Measurements from ENCODE around the gene SAMD8.
A peak's percentile ranks its signal among the peaks of the same experiment; 100 is the strongest.

Gene SAMD8

GRCh38 chr10:75207079-75207856, 95.8 kb downstream of the SAMD8 start:
- Histone ChIP-seq H2BK15ac (ENCODE audit: low read length) (no peak overlapping the region), H2BK12ac (ENCODE audit: low read length) (no peak overlapping the region), H3K27me3 (ENCODE audit: control insufficient read depth in 3 of 3, insufficient read depth in 3 of 3, low read depth in 1 of 3, low read length in 3 of 3) (no peaks in the 10 kb centered on the region), H3K9ac (ENCODE audit: low read depth, low read length, poor library complexity) (no peak overlapping the region), H3K36me3 (replicated peaks in 1 of 2; ENCODE audit: control insufficient read depth in 2 of 2, insufficient read depth in 2 of 2, low read length in 2 of 2) (peaks cover under 1 to 6% of the 10 kb centered on the region in 2 donors), H3K9me3 (replicated peaks in 1 of 2; ENCODE audit: control insufficient read depth in 2 of 2, insufficient read depth in 1 of 2, low read depth in 1 of 2, low read length in 2 of 2) (peaks cover 0 to 2% of the 10 kb centered on the region in 2 donors), H2AK5ac (ENCODE audit: low read depth, low read length) (no peak overlapping the region), H3K14ac (ENCODE audit: low read length) (no peak overlapping the region), H2AFZ (ENCODE audit: low read length) (no peak overlapping the region), H3K27ac (replicated peaks; ENCODE audit: low read length) (no peak overlapping the region), H4K91ac (ENCODE audit: low read depth, low read length, poor library complexity) (no peak overlapping the region), H3K23ac (ENCODE audit: low read depth, low read length, poor library complexity) (no peak overlapping the region), H3K18ac (ENCODE audit: low read length) (no peak overlapping the region), H3K4me2 (ENCODE audit: insufficient read depth, low read length, poor library complexity, severe bottlenecking) (no peak overlapping the region), H3K4ac (ENCODE audit: low read length) (no peak overlapping the region), H3K4me1 (ENCODE audit: control insufficient read depth in 2 of 2, insufficient read depth in 1 of 2, low read depth in 1 of 2, low read length in 2 of 2) (peaks cover 9 to 10% of the 10 kb centered on the region in 2 donors), H3K79me1 (ENCODE audit: low read depth, low read length) (peaks cover 7% of the 10 kb centered on the region), H2BK5ac (ENCODE audit: low read length) (no peak overlapping the region), H4K8ac (ENCODE audit: low read depth, low read length) (no peak overlapping the region), H2BK120ac (ENCODE audit: low read depth, low read length) (no peak overlapping the region), H3K4me3 (ENCODE audit: low read length in 2 of 2) (no peak overlapping the region)
- DNase-seq (ENCODE audit: low spot score): no peak
- no CpG with 5 or more reads among the region's 13 CpGs for WGBS, 2 donors (ENCODE audit: extremely low coverage in 2 of 2, insufficient read length in 2 of 2, insufficient replicate concordance in 1 of 2)

GRCh38 chr10:75207857-75208144, 96.3 kb downstream of the SAMD8 start:
- no peaks in the 10 kb centered on the region for H3K27me3 ChIP-seq (ENCODE audit: control insufficient read depth in 3 of 3, insufficient read depth in 3 of 3, low read depth in 1 of 3, low read length in 3 of 3)

DNA sequence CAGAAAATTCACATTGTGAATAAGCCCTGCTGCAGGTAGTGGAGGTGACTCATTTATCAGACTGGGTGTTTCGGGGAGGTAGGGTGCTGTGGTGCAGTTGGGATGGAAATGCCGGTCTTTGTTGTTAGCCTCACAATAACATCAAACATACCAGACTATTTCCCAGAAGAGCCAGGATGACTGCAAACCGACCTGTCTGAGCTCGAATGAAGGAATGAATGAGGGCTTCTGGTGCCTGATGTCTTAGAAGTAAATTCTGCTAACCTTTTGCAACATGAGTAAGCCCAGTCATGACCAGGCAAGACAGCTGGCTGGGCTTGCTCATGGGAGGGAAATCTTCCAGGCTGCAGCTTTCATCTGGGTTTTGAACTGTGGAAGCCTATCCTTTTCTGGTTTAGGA, 96.7 kb downstream of the SAMD8 start:
- no peak for DNase-seq (ENCODE audit: low spot score)
- no peak overlapping the region for H3K27ac ChIP-seq (replicated peaks; ENCODE audit: low read length)
- no peak overlapping the region for H4K91ac ChIP-seq (ENCODE audit: low read depth, low read length, poor library complexity)
- peaks cover 7 to 10% of the 10 kb centered on the region in 2 donors for H3K4me1 ChIP-seq (ENCODE audit: control insufficient read depth in 2 of 2, insufficient read depth in 1 of 2, low read depth in 1 of 2, low read length in 2 of 2)
- H2BK120ac ChIP-seq (ENCODE audit: low read depth, low read length): no peak overlapping the region
- peaks cover 7% of the 10 kb centered on the region for H3K79me1 ChIP-seq (ENCODE audit: low read depth, low read length)
- H3K4ac ChIP-seq (ENCODE audit: low read length): no peak overlapping the region
- no peak overlapping the region for H3K4me2 ChIP-seq (ENCODE audit: insufficient read depth, low read length, poor library complexity, severe bottlenecking)
- no peak overlapping the region for H3K14ac ChIP-seq (ENCODE audit: low read length)
- no peak overlapping the region for H3K4me3 ChIP-seq (ENCODE audit: low read length in 2 of 2)
- H3K18ac ChIP-seq (ENCODE audit: low read length): no peak overlapping the region
- H2BK15ac ChIP-seq (ENCODE audit: low read length): no peak overlapping the region
- H2AK5ac ChIP-seq (ENCODE audit: low read depth, low read length): no peak overlapping the region
- no peak overlapping the region for H2BK12ac ChIP-seq (ENCODE audit: low read length)
- no peaks in the 10 kb centered on the region for H3K27me3 ChIP-seq (ENCODE audit: control insufficient read depth in 3 of 3, insufficient read depth in 3 of 3, low read depth in 1 of 3, low read length in 3 of 3)
- no peaks in the 10 kb centered on the region for H3K9me3 ChIP-seq (replicated peaks in 1 of 2; ENCODE audit: control insufficient read depth in 2 of 2, insufficient read depth in 1 of 2, low read depth in 1 of 2, low read length in 2 of 2)
- H3K9ac ChIP-seq (ENCODE audit: low read depth, low read length, poor library complexity): no peak overlapping the region
- peaks cover 1 to 15% of the 10 kb centered on the region in 2 donors for H3K36me3 ChIP-seq (replicated peaks in 1 of 2; ENCODE audit: control insufficient read depth in 2 of 2, insufficient read depth in 2 of 2, low read length in 2 of 2)
- no peak overlapping the region for H3K23ac ChIP-seq (ENCODE audit: low read depth, low read length, poor library complexity)
- WGBS, 2 donors (ENCODE audit: extremely low coverage in 2 of 2, insufficient read length in 2 of 2, insufficient replicate concordance in 1 of 2): no CpG with 5 or more reads among the region's 4 CpGs
- no peak overlapping the region for H4K8ac ChIP-seq (ENCODE audit: low read depth, low read length)
- no peak overlapping the region for H2BK5ac ChIP-seq (ENCODE audit: low read length)
- no peak overlapping the region for H2AFZ ChIP-seq (ENCODE audit: low read length)

More at GRCh38 chr10:75207857-75208144, 96.3 kb downstream of the SAMD8 start:
- Histone ChIP-seq H3K4me2 (ENCODE audit: insufficient read depth, low read length, poor library complexity, severe bottlenecking) (no peak overlapping the region), H3K18ac (ENCODE audit: low read length) (no peak overlapping the region), H3K9me3 (replicated peaks in 1 of 2; ENCODE audit: control insufficient read depth in 2 of 2, insufficient read depth in 1 of 2, low read depth in 1 of 2, low read length in 2 of 2) (no peaks in the 10 kb centered on the region), H3K79me1 (ENCODE audit: low read depth, low read length) (peaks cover 7% of the 10 kb centered on the region), H3K4me3 (ENCODE audit: low read length in 2 of 2) (no peak overlapping the region), H3K36me3 (replicated peaks in 1 of 2; ENCODE audit: control insufficient read depth in 2 of 2, insufficient read depth in 2 of 2, low read length in 2 of 2) (peaks cover 1 to 12% of the 10 kb centered on the region in 2 donors), H2BK120ac (ENCODE audit: low read depth, low read length) (no peak overlapping the region), H4K91ac (ENCODE audit: low read depth, low read length, poor library complexity) (no peak overlapping the region), H3K9ac (ENCODE audit: low read depth, low read length, poor library complexity) (no peak overlapping the region), H2AK5ac (ENCODE audit: low read depth, low read length) (no peak overlapping the region), H3K4me1 (ENCODE audit: control insufficient read depth in 2 of 2, insufficient read depth in 1 of 2, low read depth in 1 of 2, low read length in 2 of 2) (peaks cover 7 to 10% of the 10 kb centered on the region in 2 donors), H3K27ac (replicated peaks; ENCODE audit: low read length) (no peak overlapping the region), H2BK15ac (ENCODE audit: low read length) (no peak overlapping the region), H2AFZ (ENCODE audit: low read length) (no peak overlapping the region), H2BK12ac (ENCODE audit: low read length) (no peak overlapping the region), H3K14ac (ENCODE audit: low read length) (no peak overlapping the region), H4K8ac (ENCODE audit: low read depth, low read length) (no peak overlapping the region), H3K23ac (ENCODE audit: low read depth, low read length, poor library complexity) (no peak overlapping the region), H2BK5ac (ENCODE audit: low read length) (no peak overlapping the region), H3K4ac (ENCODE audit: low read length) (no peak overlapping the region)
- WGBS, 2 donors (ENCODE audit: extremely low coverage in 2 of 2, insufficient read length in 2 of 2, insufficient replicate concordance in 1 of 2): no CpG with 5 or more reads among the region's 1 CpG
- DNase-seq (ENCODE audit: low spot score): no peak

DNA sequence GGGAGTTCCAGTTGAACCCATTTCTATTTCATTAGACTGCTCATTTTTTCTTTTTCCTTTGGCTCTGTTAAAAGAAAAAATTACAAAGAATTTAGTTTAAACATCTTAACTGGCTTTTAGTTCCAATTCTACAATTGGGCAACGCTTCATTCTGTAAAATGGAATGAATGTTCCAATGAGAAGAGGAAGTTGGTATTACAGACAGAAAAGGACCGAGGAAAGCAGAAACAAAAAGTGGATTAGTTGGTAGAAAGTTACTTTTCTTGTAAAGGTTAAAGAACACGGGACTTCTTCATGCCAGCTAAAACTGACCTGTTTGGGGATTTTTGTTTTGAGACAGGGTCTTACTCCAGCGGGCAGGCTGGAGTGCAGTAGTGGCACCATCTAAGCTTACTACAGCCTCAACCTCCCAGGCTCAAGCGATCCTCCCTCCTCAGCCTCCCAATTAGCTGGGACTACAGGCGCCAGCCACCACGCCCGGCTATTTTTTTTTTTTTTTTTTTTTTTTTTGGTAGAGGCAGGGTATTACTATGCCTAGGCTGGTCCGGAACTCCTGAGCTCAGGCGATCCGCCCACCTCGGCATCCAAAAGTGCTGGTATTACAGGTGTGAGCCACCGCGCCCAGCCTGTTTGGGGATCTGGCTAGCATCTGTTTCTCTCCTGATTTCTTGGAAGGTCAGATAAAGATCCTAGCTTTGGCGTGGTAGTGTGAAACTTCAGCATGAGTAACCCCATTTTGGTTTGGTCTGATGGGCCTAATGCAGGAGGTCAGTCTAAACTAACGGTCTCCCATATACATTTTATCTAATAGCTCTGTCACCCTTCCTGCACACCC, 97.8 kb downstream of the SAMD8 start:
- Histone ChIP-seq H3K4me1 (ENCODE audit: control insufficient read depth in 2 of 2, insufficient read depth in 1 of 2, low read depth in 1 of 2, low read length in 2 of 2) (peaks cover 7 to 10% of the 10 kb centered on the region in 2 donors), H3K36me3 (replicated peaks in 1 of 2; ENCODE audit: control insufficient read depth in 2 of 2, insufficient read depth in 2 of 2, low read length in 2 of 2) (peaks cover 1 to 25% of the 10 kb centered on the region in 2 donors), H3K79me1 (ENCODE audit: low read depth, low read length) (peaks cover 7% of the 10 kb centered on the region), H2BK5ac (ENCODE audit: low read length) (peak overlapping the region; percentile 95), H3K4me2 (ENCODE audit: insufficient read depth, low read length, poor library complexity, severe bottlenecking) (peak overlapping the region; percentile 95), H2AFZ (ENCODE audit: low read length) (peak overlapping the region; percentile 96), H3K18ac (ENCODE audit: low read length) (peak overlapping the region; percentile 100), H3K27ac (replicated peaks; ENCODE audit: low read length) (peak overlapping the region; percentile 76), H2AK5ac (ENCODE audit: low read depth, low read length) (peak overlapping the region; percentile 98), H3K23ac (ENCODE audit: low read depth, low read length, poor library complexity) (peak overlapping the region; percentile 99), H3K27me3 (ENCODE audit: control insufficient read depth in 3 of 3, insufficient read depth in 3 of 3, low read depth in 1 of 3, low read length in 3 of 3) (no peaks in the 10 kb centered on the region), H2BK12ac (ENCODE audit: low read length) (no peak overlapping the region), H4K91ac (ENCODE audit: low read depth, low read length, poor library complexity) (no peak overlapping the region), H3K14ac (ENCODE audit: low read length) (no peak overlapping the region), H3K9me3 (replicated peaks in 1 of 2; ENCODE audit: control insufficient read depth in 2 of 2, insufficient read depth in 1 of 2, low read depth in 1 of 2, low read length in 2 of 2) (no peaks in the 10 kb centered on the region), H4K8ac (ENCODE audit: low read depth, low read length) (no peak overlapping the region), H3K4me3 (ENCODE audit: low read length in 2 of 2) (peak overlapping the region in 1 of 2 donors; percentile 79), H3K4ac (ENCODE audit: low read length) (no peak overlapping the region), H2BK120ac (ENCODE audit: low read depth, low read length) (peak overlapping the region; percentile 95), H2BK15ac (ENCODE audit: low read length) (no peak overlapping the region), H3K9ac (ENCODE audit: low read depth, low read length, poor library complexity) (no peak overlapping the region)
- WGBS, 2 donors (ENCODE audit: extremely low coverage in 2 of 2, insufficient read length in 2 of 2, insufficient replicate concordance in 1 of 2): no CpG with 5 or more reads among the region's 16 CpGs
- no peak for DNase-seq (ENCODE audit: low spot score)
